A549 (cell line): ENCODE results near the gene DGKD. TPM values are rescaled to one million over a fixed set of nuclear protein-coding genes. Genes with fewer than 3 reads are reported as not detected.

Experiments used
- ATAC-seq, 2 experiments: fragments of 200-7000 bp in 1 of 2; fragments of >200 bp in 1 of 2; cut with Nextera tagmentation in 1 of 2; cut with Tn5 transposase in 1 of 2; 3 replicates each; pipeline versions ENCODE4 v1.8.0 to v1.9.1; 2018 to 2020; ENCODE audit warnings: mild to moderate bottlenecking in 1 of 2, moderate library complexity in 1 of 2
- CTCF ChIA-PET: fragments of 300-600 bp; sonication (Branson Sonifier 250); formaldehyde crosslinking; extraction: SDS; loops from one replicate; lab custom pipeline; 2021; ENCODE audit warnings: antibody characterized with exemption, inconsistent platforms; lab: Yijun Ruan, JAX
- POLR2A ChIA-PET: fragments of 350-600 bp; formaldehyde crosslinking; extraction: SDS; loops from one replicate; lab custom pipeline; 2021; ENCODE audit warnings: antibody characterized with exemption, inconsistent platforms; lab: Yijun Ruan, JAX
- DNase-seq, 2 experiments: peaks; one replicate each; pipeline versions ENCODE4 v3.0.0 to v3.0.0-alpha.2; 2011 to 2016; ENCODE audit warnings: low read depth in 1 of 2, low spot score in 1 of 2
- FAIRE-seq: peaks from 2 replicates; lab custom pipeline; 2011; peaks lifted over from hg19 to GRCh38; lab: Jason Lieb, UNC
- H3K27ac ChIP-seq, 2 experiments: fragments of >200 bp; sonication (Bioruptor Twin); formaldehyde crosslinking; 3 replicates each; pipeline ENCODE4 v1.5.1; 2016 to 2017
- H3K4me1 ChIP-seq: fragments of >200 bp; sonication (Bioruptor Twin); formaldehyde crosslinking; 3 replicates; pipeline ENCODE4 v1.6.1; 2016
- H3K4me2 ChIP-seq: fragments of >200 bp; sonication (Bioruptor Twin); formaldehyde crosslinking; 3 replicates; pipeline ENCODE4 v1.6.1; 2016
- H3K4me3 ChIP-seq: fragments of >200 bp; sonication (Bioruptor Twin); formaldehyde crosslinking; 3 replicates; pipeline ENCODE4 v1.5.1; 2016
- H3K9me3 ChIP-seq: fragments of >200 bp; sonication (Bioruptor Twin); formaldehyde crosslinking; 3 replicates; pipeline ENCODE4 v1.6.1; 2016
- ATOH8 ChIP-seq: fragments of 250-450 bp; sonication (Bioruptor Pico); IDR thresholded peaks from 2 replicates; pipeline ENCODE4 v1.5.0; 2020; ENCODE audit warnings: low read depth, mild to moderate bottlenecking, moderate library complexity
- E2F6 ChIP-seq: IDR thresholded peaks from 2 replicates; pipeline ENCODE4 v1.6.1; 2012; ENCODE audit warnings: low read depth, borderline replicate concordance
- EHF ChIP-seq: fragments of 250-450 bp; sonication (Bioruptor Pico); IDR thresholded peaks from 2 replicates; pipeline ENCODE4 v1.5.0; 2020; ENCODE audit warnings: mild to moderate bottlenecking
- ESRRA ChIP-seq: fragments of 150-350 bp; IDR thresholded peaks from 2 replicates; pipeline ENCODE4 v1.6.1; 2014; ENCODE audit warnings: mild to moderate bottlenecking, low read length, borderline replicate concordance
- GATA3 ChIP-seq: IDR thresholded peaks from 2 replicates; pipeline ENCODE4 v1.6.1; 2012; ENCODE audit warnings: borderline replicate concordance
- HDAC2 ChIP-seq: fragments of 200-600 bp; sonication (generic); IDR thresholded peaks from 2 replicates; pipeline ENCODE4 v1.6.1; 2016
- HOXA7 ChIP-seq: fragments of 250-450 bp; sonication (Bioruptor Pico); IDR thresholded peaks from 2 replicates; pipeline ENCODE4 v1.5.0; 2020; ENCODE audit warnings: mild to moderate bottlenecking, moderate library complexity
- KDM5A ChIP-seq: fragments of 200-600 bp; sonication (generic); IDR thresholded peaks from 2 replicates; pipeline ENCODE4 v1.6.1; 2016; ENCODE audit warnings: antibody characterized with exemption, mild to moderate bottlenecking
- MAX ChIP-seq: IDR thresholded peaks from 2 replicates; pipeline ENCODE4 v1.6.1; 2012
- MAZ ChIP-seq: fragments of 150-350 bp; IDR thresholded peaks from 2 replicates; pipeline ENCODE4 v1.6.1; 2014; ENCODE audit warnings: antibody characterized with exemption, low read depth, low read length, borderline replicate concordance
- NR3C1 ChIP-seq: fragments of >200 bp; sonication (Bioruptor Twin); formaldehyde crosslinking; IDR thresholded peaks from 3 replicates; pipeline ENCODE4 v1.6.1; 2017
- POLR2A ChIP-seq: IDR thresholded peaks from 2 replicates; pipeline ENCODE4 v1.6.1; 2012; ENCODE audit warnings: mild to moderate bottlenecking, low read length
- RAD21 ChIP-seq, 2 experiments: fragments of >200 bp in 1 of 2; sonication (Bioruptor Twin) in 1 of 2; formaldehyde crosslinking in 1 of 2; IDR thresholded peaks in 1 of 2; conservative IDR thresholded peaks in 1 of 2; 2 replicates in 1 of 2; 3 replicates in 1 of 2; pipeline ENCODE4 v1.6.1; 2012 to 2018; ENCODE audit warnings: inconsistent platforms in 1 of 2
- RARB ChIP-seq: fragments of 250-450 bp; sonication (Bioruptor Pico); IDR thresholded peaks from 2 replicates; pipeline ENCODE4 v1.8.0; 2021; ENCODE audit warnings: mild to moderate bottlenecking, moderate library complexity
- TFCP2L1 ChIP-seq: fragments of 250-450 bp; sonication (Bioruptor Pico); IDR thresholded peaks from 2 replicates; pipeline ENCODE4 v1.5.0; 2021; ENCODE audit warnings: mild to moderate bottlenecking
- USF2 ChIP-seq: fragments of 450-650 bp; IDR thresholded peaks from 2 replicates; pipeline ENCODE4 v1.6.1; 2014; ENCODE audit warnings: antibody characterized with exemption
- ZFP36 ChIP-seq: fragments of 450-650 bp; IDR thresholded peaks from 2 replicates; pipeline ENCODE4 v1.6.1; 2014; ENCODE audit warnings: borderline replicate concordance; ENCODE audit not compliant: partially characterized antibody
- ZNF302 ChIP-seq: fragments of 250-450 bp; sonication (Bioruptor Pico); IDR thresholded peaks from 2 replicates; pipeline ENCODE4 v1.9.0; 2021; ENCODE audit warnings: inconsistent platforms, mild to moderate bottlenecking, moderate library complexity
- WGBS: methylation state at CpG from one replicate; pipeline ENCODE4 v1.1.6; 2017; ENCODE audit errors: missing lambda C conversion rate; 5-methylcytosine and 5-hydroxymethylcytosine counted together
- polyA plus RNA-seq, 4 experiments: library from polyadenylated mRNA; depleted of rRNA in 3 of 4; stranded (reverse); fragments of >200 nt; fragmentation: RNase III in 1 of 4; extraction: RNeasy Plus Mini Kit Qiagen cat#74134 plus additional on column Dnase treatment in 1 of 4; gene quantifications; 2 replicates in 3 of 4; 3 replicates in 1 of 4; pipeline ENCODE4 v1.2.3, GENCODE V29; 2011 to 2017
- TF ChIP-seq, protein P1 (sequence below): IDR thresholded peaks from 2 replicates; pipeline ENCODE4 v1.6.1; 2012
- TF ChIP-seq, protein P2 (sequence below): fragments of 150-350 bp; IDR thresholded peaks from 2 replicates; pipeline ENCODE4 v1.6.1; 2014; ENCODE audit warnings: low read depth, mild to moderate bottlenecking, low read length
- TF ChIP-seq, protein P3 (sequence below): fragments of 250-450 bp; sonication (Bioruptor Pico); IDR thresholded peaks from 2 replicates; pipeline ENCODE4 v1.5.0; 2021; ENCODE audit warnings: mild to moderate bottlenecking, moderate library complexity, borderline replicate concordance
- TF ChIP-seq, protein P4 (sequence below): fragments of >200 bp; sonication (Bioruptor Twin); formaldehyde crosslinking; IDR thresholded peaks from 3 replicates; pipeline ENCODE4 v1.6.1; 2016

The DGKD gene
- polyA plus RNA-seq, 2 of the 4 experiments (the other 2 are of a cell fraction): 68.8 to 99.6 TPM

DNA sequence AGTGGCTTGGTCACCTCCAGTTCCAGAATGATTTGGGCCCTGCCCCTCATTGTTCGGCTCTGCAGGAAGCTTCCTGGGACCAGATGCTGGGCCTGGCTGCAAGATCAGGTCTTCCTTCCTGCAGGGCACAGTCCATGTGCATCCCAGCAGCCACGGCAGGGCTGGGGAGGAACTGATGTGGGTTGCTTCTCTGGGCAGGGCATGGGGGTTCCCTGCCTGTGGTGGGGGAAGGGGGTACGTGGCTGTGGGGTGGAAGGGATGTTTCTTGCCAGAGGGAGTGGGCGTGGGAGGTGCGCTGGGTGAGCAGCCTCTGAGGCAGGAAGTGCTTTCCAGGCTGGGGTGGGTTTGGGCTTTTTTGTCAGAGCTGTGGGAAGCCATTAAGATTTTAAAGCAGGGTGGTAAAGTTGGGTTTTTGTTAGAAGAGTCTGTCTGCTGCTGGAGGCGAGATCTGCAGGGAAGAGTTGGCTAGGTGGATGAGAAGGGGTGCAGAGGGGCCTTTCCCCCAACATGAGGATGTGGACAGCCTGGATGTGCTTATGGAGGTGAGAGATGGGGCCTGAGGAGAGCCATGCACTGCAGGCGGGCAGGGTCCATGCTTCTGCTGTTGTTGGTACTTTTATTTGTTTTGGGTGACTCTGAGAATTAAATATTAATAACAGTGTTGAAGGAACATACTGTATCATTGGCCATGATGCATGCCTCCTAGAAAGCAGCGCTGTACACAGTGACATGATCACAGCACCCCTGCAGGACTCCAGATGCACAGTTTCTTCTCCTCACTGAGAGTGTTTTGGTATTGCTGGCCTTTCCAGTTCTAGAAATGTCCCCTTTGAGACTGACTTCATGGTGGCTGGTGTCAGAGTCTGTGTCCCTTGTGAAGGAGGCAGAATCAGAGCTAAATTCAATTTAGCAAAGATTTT, 45.3 kb downstream of the DGKD start:
- H3K4me1 ChIP-seq: peaks cover 65% of the 10 kb centered on the region
- H3K27ac ChIP-seq: peak overlapping the region; percentile 57 to 78; a peak in 5 of 6 replicates
- FAIRE-seq (no peak), ATAC-seq (peak; percentile 71 to 73; a peak in 5 of 6 replicates), DNase-seq (no peak)
- no peaks in the 10 kb centered on the region for H3K9me3 ChIP-seq
- 66% methylated on average over 7 of the region's 8 CpGs for WGBS
- peak overlapping the region; percentile 35; the same call in 2 of the 3 replicates for H3K4me2 ChIP-seq
- ChIA-PET CTCF (interaction anchor here (0.6 to 13.7 kb wide), 7 partner anchors 12 to 433 kb away, joined by 3 to 166 read pairs (median 5); no protein-coding TSS in a partner anchor), POLR2A (no interaction called here)
- H3K4me3 ChIP-seq: no peak overlapping the region
- TF ChIP-seq RAD21 (conservative IDR thresholded peaks at IDR 0.05 in 1 of 2, IDR thresholded peaks at IDR 0.05 in 1 of 2) (no peak), MAX (no peak), RARB (CRISPR knock-in tag) (no peak), NR3C1 (no peak), EHF (CRISPR knock-in tag) (no peak)

GRCh38 chr2:233400341-233400740, 46.0 kb downstream of the DGKD start:
- Histone ChIP-seq H3K9me3 (no peaks in the 10 kb centered on the region), H3K4me2 (peak overlapping the region; percentile 35; the same call in 2 of the 3 replicates), H3K27ac (peak overlapping the region; percentile 57 to 78; a peak in 5 of 6 replicates), H3K4me1 (peaks cover 66% of the 10 kb centered on the region), H3K4me3 (no peak overlapping the region)
- FAIRE-seq (no peak), DNase-seq (no peak), ATAC-seq (peak; percentile 40 to 48; a peak in 5 of 6 replicates)
- ChIA-PET CTCF (interaction anchor here (0.8 to 13.7 kb wide), 7 partner anchors 13 to 432 kb away, joined by 3 to 166 read pairs (median 5); no protein-coding TSS in a partner anchor), POLR2A (interaction anchor here (0.5 kb wide), 1 partner anchor 57 kb away, joined by 5 read pairs; no protein-coding TSS in a partner anchor)
- no peak for TF ChIP-seq EHF (CRISPR knock-in tag)
- TF ChIP-seq, protein P1, sequence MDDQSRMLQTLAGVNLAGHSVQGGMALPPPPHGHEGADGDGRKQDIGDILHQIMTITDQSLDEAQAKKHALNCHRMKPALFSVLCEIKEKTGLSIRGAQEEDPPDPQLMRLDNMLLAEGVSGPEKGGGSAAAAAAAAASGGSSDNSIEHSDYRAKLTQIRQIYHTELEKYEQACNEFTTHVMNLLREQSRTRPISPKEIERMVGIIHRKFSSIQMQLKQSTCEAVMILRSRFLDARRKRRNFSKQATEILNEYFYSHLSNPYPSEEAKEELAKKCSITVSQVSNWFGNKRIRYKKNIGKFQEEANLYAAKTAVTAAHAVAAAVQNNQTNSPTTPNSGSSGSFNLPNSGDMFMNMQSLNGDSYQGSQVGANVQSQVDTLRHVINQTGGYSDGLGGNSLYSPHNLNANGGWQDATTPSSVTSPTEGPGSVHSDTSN: no peak
- TF ChIP-seq MAZ: no peak
- TF ChIP-seq KDM5A: no peak
- no peak for TF ChIP-seq HDAC2
- TF ChIP-seq ATOH8 (CRISPR knock-in tag): no peak
- no peak for TF ChIP-seq ESRRA
- no peak for TF ChIP-seq USF2
- no peak for TF ChIP-seq HOXA7 (CRISPR knock-in tag)
- WGBS: 69% methylated on average over 6 of the region's 6 CpGs

- POLR2A ChIA-PET: interaction anchor here (0.5 kb wide), 1 partner anchor 58 kb away, joined by 5 read pairs; no protein-coding TSS in a partner anchor
- 87% methylated on average over 3 of the region's 3 CpGs for WGBS
- Histone ChIP-seq H3K4me3 (no peak overlapping the region), H3K9me3 (no peaks in the 10 kb centered on the region), H3K4me2 (no peak overlapping the region), H3K4me1 (peaks cover 66% of the 10 kb centered on the region), H3K27ac (peak overlapping the region; percentile 57 to 78; a peak in 5 of 6 replicates)
- DNase-seq: no peak
- CTCF ChIA-PET: interaction anchor here (0.9 to 13.7 kb wide), 6 partner anchors 13 to 432 kb away, joined by 3 to 166 read pairs (median 6); no protein-coding TSS in a partner anchor
- no peak for ATAC-seq
- no peak for FAIRE-seq
- TF ChIP-seq, protein P2, sequence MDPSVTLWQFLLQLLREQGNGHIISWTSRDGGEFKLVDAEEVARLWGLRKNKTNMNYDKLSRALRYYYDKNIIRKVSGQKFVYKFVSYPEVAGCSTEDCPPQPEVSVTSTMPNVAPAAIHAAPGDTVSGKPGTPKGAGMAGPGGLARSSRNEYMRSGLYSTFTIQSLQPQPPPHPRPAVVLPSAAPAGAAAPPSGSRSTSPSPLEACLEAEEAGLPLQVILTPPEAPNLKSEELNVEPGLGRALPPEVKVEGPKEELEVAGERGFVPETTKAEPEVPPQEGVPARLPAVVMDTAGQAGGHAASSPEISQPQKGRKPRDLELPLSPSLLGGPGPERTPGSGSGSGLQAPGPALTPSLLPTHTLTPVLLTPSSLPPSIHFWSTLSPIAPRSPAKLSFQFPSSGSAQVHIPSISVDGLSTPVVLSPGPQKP: no peak
- TF ChIP-seq E2F6 (no peak), ZFP36 (no peak), TFCP2L1 (no peak), GATA3 (no peak), ZNF302 (no peak), POLR2A (no peak), EHF (CRISPR knock-in tag) (no peak)
- TF ChIP-seq, protein P3, sequence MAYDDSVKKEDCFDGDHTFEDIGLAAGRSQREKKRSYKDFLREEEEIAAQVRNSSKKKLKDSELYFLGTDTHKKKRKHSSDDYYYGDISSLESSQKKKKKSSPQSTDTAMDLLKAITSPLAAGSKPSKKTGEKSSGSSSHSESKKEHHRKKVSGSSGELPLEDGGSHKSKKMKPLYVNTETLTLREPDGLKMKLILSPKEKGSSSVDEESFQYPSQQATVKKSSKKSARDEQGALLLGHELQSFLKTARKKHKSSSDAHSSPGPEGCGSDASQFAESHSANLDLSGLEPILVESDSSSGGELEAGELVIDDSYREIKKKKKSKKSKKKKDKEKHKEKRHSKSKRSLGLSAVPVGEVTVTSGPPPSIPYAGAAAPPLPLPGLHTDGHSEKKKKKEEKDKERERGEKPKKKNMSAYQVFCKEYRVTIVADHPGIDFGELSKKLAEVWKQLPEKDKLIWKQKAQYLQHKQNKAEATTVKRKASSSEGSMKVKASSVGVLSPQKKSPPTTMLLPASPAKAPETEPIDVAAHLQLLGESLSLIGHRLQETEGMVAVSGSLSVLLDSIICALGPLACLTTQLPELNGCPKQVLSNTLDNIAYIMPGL: no peak
- TF ChIP-seq, protein P4, sequence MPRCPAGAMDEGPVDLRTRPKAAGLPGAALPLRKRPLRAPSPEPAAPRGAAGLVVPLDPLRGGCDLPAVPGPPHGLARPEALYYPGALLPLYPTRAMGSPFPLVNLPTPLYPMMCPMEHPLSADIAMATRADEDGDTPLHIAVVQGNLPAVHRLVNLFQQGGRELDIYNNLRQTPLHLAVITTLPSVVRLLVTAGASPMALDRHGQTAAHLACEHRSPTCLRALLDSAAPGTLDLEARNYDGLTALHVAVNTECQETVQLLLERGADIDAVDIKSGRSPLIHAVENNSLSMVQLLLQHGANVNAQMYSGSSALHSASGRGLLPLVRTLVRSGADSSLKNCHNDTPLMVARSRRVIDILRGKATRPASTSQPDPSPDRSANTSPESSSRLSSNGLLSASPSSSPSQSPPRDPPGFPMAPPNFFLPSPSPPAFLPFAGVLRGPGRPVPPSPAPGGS: no peak
Measured at GRCh38 chr2:233400961-233401360, 46.7 kb downstream of the DGKD start.
